IPS DF 4.7 (cell line): Measurements from ENCODE around the gene P2RY13.

Source experiments
- DNase-seq: peaks from one replicate; pipeline ENCODE4 v3.0.0-alpha.2; 2013; ENCODE audit warnings: low spot score; ENCODE audit errors: extremely low read depth

P2RY13 gene

GRCh38 chr3:151329363-151329762 lies at the start of gene P2RY13:
TSS of gene P2RY13 (minus strand) at chr3:151329549. CDS start at chr3:151329528, 21 bp downstream.
- no peak for DNase-seq

GRCh38 chr3:151377768-151378385 lies 48.5 kb upstream of the P2RY13 start:
- no peak for DNase-seq

GRCh38 chr3:151372063-151372820 lies 42.9 kb upstream of the P2RY13 start:
- DNase-seq: no peak

- no peak for DNase-seq
Measured at GRCh38 chr3:151371526-151371925, 42.2 kb upstream of the P2RY13 start.

- no peak for DNase-seq
Measured at GRCh38 chr3:151367448-151367847, 38.1 kb upstream of the P2RY13 start.

GRCh38 chr3:151366993-151367392 lies 37.6 kb upstream of the P2RY13 start:
- DNase-seq: no peak

GRCh38 chr3:151362751-151363174 lies 33.4 kb upstream of the P2RY13 start:
- DNase-seq: no peak

GRCh38 chr3:151357463-151357850 lies 28.1 kb upstream of the P2RY13 start:
- no peak for DNase-seq

GRCh38 chr3:151356794-151357462 lies 27.6 kb upstream of the P2RY13 start:
- no peak for DNase-seq

GRCh38 chr3:151351648-151352047 lies 22.3 kb upstream of the P2RY13 start:
- DNase-seq: no peak

GRCh38 chr3:151351219-151351618 lies 21.9 kb upstream of the P2RY13 start:
- DNase-seq: no peak

GRCh38 chr3:151350656-151351055 lies 21.3 kb upstream of the P2RY13 start:
- DNase-seq: no peak

- no peak for DNase-seq
Measured at GRCh38 chr3:151347432-151347831, 18.1 kb upstream of the P2RY13 start.

GRCh38 chr3:151346292-151346691 lies 16.9 kb upstream of the P2RY13 start:
- no peak for DNase-seq

GRCh38 chr3:151345859-151346258 lies 16.5 kb upstream of the P2RY13 start:
- no peak for DNase-seq

- DNase-seq: no peak
Measured at GRCh38 chr3:151331696-151332095, 2.3 kb upstream of the P2RY13 start.

- no peak for DNase-seq
Measured at GRCh38 chr3:151330899-151331298, 1.6 kb upstream of the P2RY13 start.

GRCh38 chr3:151330379-151330778 lies 1.0 kb upstream of the P2RY13 start:
- DNase-seq: no peak

- DNase-seq: no peak
Measured at GRCh38 chr3:151328298-151328995, 902 bp downstream of the P2RY13 start.

- no peak for DNase-seq
Measured at GRCh38 chr3:151327571-151328198, 1.7 kb downstream of the P2RY13 start.

- DNase-seq: no peak
Measured at GRCh38 chr3:151322511-151322910, 6.8 kb downstream of the P2RY13 start.
